GM18520 (cell line): ENCODE measurements around the gene GNAO1.

Source experiments
- ATAC-seq: cut with Tn5 transposase; IDR thresholded peaks from one replicate; pipeline ENCODE4 v1.9.1; 2021; ENCODE audit not compliant: unreplicated experiment

GNAO1 gene

GRCh38 chr16:56198006-56198754 lies 6.9 kb downstream of the GNAO1 start:
- ATAC-seq: no peak

GRCh38 chr16:56198755-56199114 lies 7.4 kb downstream of the GNAO1 start:
- no peak for ATAC-seq

GRCh38 chr16:56199164-56199563 lies 7.9 kb downstream of the GNAO1 start:
- peak; percentile 40 for ATAC-seq

DNA sequence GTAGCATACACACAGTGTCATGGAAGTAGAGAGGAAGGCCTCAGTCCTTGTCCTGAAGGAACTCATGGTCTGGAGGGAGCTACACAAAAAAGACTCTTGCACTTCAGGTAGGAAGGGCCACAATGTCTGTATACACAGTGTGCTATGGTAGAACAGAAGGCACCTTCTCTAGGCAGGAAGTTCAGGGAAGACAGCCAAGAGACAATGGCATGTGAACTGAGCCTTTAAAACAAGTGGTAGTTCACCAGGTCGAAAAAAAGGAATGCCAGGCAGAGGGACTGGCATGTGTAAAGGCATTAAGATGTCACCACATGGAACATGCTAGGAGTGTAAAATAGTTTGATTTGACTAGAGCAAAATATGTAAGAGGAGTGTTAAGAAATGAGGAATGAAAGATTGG lies 9.7 kb downstream of the GNAO1 start:
- ATAC-seq: no peak

DNA sequence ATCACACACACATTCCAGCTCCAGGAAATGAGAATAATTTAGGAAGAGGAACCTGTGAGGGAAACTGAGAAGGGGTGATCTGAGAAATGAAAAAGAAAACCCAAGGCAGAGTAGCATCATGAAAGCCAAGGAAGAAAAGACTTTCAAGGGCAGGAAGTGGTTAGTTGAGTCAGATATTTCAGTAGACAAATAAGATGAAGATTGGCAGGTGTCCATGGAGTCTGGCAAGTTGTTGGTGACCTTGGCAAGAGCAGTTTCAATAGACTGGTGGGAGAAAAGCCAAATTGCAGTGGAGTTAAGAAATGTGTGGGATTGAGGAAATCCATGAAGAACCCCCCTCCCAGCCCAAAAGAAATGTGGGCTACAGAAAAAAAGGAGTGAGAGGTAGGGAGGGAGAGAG lies 10.7 kb downstream of the GNAO1 start:
- ATAC-seq: no peak

- peak; percentile 44 for ATAC-seq
These were observed 11.8 kb downstream of the GNAO1 start for GRCh38 chr16:56203052-56203451.

- no peak for ATAC-seq
These were observed 13.5 kb downstream of the GNAO1 start for GRCh38 chr16:56204816-56205215.

GRCh38 chr16:56206951-56207350 lies 15.7 kb downstream of the GNAO1 start:
- no peak for ATAC-seq

DNA sequence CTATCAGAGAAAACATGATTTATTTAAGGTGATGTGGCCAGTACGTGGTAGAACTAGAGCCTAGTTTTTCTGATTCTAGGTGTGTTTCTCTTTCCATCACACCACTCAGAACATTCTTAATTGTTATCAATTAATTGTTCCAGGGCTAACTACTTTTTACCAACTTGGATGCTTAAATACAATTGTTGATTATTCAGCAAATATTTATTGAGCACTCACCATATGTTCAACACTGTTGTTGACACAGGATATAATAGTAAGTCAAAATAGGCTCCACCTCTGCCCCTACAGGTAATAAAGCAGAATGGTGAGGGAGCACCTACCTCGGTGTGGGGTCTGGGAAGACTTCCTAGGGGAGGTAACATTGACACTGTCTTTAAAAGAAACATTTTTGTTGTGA lies 16.1 kb downstream of the GNAO1 start:
- ATAC-seq: no peak

DNA sequence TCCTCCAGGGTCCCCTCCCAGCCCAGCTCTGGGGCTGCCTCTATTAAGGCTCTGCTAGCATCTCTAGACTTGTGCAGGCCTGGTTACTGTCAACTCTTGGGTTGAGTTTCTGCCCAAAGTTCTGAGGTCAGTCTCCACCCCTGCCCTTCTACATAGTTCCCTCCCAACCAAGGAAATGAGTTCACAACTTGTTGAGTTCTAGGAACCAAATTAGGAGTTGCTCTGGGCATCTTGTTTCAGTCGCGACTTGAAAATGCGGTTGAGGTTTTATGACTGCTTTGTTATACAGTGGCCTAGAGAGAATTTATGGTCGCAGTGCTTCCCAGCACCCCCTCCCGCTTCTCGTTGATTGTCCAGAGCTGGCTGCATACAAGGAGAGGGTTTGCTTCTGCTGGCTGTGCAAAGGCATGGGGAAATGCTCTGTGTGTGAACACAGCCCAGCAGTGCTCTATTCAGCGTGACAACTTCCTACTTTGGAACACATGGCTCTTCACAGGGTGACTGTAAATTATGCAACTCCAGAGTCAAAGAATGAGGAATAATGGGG lies 20.2 kb downstream of the GNAO1 start:
- no peak for ATAC-seq

DNA sequence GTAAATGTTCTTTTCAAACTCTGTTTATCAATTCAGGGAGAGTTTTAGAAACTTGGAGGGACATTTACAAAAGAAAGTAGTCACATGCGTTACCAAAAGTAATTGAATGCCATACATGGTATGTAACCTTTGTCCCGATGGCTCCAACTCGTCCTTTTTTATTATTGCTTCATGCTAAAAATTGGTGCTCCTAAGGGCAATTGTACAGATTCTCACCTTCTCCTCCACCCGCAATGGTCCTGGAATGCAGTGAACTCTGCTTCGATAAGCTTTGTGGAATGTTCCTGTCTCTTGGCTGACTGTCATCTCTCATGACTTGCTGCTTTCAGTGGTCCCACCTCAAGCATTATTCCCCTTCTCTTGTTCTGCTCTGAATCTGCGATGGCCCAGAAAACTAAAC lies 20.9 kb downstream of the GNAO1 start:
- ATAC-seq: no peak

GRCh38 chr16:56221995-56222394 lies 30.7 kb downstream of the GNAO1 start:
- ATAC-seq: no peak

DNA sequence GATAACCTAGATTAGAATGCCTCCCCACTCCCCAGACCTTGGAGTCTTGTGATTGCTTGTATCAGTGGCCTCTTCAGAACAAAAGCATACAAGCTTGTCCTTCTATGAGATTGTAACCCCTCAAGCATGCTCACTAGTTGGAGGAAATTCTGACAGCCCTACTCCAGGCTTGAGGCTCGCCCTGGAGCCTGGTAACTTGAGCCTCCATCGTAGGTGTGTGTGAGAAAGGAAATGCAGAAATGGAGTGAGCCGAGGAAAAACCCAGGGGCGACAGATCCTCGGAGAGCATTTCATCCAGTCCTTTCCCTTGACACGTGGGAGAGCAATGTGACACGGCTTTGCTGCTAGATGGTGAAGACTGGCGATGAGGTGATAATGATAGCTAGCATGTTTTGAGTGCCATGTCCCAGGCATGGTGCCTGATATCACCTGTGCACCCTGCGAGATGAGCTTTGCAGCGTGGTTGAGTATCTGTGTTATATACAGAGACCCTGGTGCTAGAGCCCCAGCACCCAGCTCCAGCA lies 31.2 kb downstream of the GNAO1 start:
- ATAC-seq: no peak

GRCh38 chr16:56225017-56225742 lies 33.9 kb downstream of the GNAO1 start:
- ATAC-seq: no peak

GRCh38 chr16:56226187-56226586 lies 34.9 kb downstream of the GNAO1 start:
- ATAC-seq: no peak

DNA sequence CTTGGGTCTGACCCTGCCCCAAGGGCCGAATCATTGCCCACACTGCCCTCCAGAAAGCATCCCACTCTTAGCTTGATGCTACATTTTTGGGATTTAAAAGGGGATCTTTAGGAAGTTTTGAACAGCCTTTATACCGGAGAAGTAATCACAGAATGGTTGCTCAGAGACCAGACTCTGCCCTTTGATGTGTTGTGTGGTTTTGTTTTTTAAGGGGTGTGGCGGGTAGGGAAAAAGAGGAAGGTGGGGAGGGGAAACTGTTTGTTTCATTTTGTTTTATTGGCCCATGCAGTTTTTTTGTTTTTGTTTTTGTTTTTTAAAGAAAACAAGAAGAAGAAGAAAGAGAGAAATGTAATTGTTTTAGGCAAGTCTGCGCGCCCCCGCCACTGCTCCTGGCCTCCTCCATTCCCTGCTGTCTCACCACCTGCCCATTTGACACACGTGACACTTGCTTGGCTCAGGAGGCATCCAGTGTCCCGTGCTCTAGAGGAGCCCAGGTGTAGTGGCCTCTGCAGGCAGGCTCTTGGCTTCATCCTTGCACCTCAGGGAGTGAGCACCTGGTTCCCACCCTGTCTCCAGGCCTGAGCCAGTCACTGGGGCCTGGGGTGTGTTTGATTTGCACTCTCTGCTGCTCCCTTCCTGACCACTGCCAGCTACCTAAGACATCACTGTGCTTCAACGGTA lies 35.7 kb downstream of the GNAO1 start:
- ATAC-seq: no peak

DNA sequence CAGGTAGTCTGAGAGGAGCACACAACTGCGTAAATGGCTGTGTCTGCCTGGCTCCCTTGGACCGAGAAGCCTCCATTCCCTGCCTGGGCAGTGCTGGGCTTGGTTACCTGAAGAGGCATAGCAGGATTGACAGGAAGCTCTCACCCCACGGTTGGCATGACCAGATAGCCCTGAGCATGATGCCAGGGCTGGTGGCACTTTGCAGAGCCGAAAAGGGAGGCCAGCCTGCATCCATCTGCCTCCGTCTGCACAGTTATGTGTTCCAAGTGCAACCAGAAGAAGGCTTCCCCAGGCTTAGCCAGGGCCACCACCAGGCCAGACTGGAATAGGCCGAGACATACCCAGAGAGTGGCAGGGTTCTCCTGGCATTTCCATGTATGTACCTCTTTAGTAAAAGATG lies 36.6 kb downstream of the GNAO1 start:
- ATAC-seq: no peak

DNA sequence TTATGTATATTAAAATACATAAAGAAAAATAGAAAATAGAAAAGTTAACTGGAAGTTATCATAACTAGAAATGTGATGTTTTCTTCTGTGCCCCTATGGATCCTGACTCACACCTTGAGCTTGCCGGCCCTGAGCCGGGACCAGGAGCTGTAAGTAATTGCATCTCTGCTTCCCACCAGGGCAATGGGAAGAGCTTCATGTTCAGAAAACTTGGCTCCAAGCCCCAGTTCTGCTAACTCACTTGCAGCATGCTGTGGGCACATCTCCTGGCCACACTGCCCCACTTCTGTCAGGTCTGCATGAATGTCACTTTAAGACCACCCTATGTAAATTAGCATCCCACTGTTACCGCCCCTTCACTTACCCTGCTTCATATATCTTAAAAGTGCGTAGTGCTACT lies 37.2 kb downstream of the GNAO1 start:
- no peak for ATAC-seq

GRCh38 chr16:56233795-56234566 lies 42.7 kb downstream of the GNAO1 start:
- ATAC-seq: no peak

- ATAC-seq: no peak
These were observed 43.4 kb downstream of the GNAO1 start for GRCh38 chr16:56234737-56235136.

GRCh38 chr16:56237451-56237930 lies 46.2 kb downstream of the GNAO1 start:
- no peak for ATAC-seq
